IPS DF 4.7 (cell line): ENCODE results near the gene CHCHD6.

Experiments
- DNase-seq: peaks from one replicate; pipeline ENCODE4 v3.0.0-alpha.2; 2013; ENCODE audit warnings: low spot score; ENCODE audit errors: extremely low read depth

Gene CHCHD6

GRCh38 chr3:126972866-126973265 is 268.8 kb downstream of the CHCHD6 start:
- DNase-seq, result no peak

- no peak for DNase-seq
Measured at GRCh38 chr3:126973814-126974213, 269.8 kb downstream of the CHCHD6 start.

GRCh38 chr3:126974756-126975155 is 270.7 kb downstream of the CHCHD6 start:
- no peak for DNase-seq

GRCh38 chr3:126976906-126977305 is 272.9 kb downstream of the CHCHD6 start:
- no peak for DNase-seq

- no peak for DNase-seq
Measured at GRCh38 chr3:126977821-126978220, 273.8 kb downstream of the CHCHD6 start.

- DNase-seq, result no peak
Measured at GRCh38 chr3:126978291-126978690, 274.3 kb downstream of the CHCHD6 start.

GRCh38 chr3:126979046-126979628 is 275.1 kb downstream of the CHCHD6 start:
- no peak for DNase-seq

GRCh38 chr3:126980266-126980811 is 276.3 kb downstream of the CHCHD6 start:
- no peak for DNase-seq

- DNase-seq, result no peak
Measured at GRCh38 chr3:126982126-126982470, 278.1 kb downstream of the CHCHD6 start.

GRCh38 chr3:126982471-126983175 is 278.6 kb downstream of the CHCHD6 start, which contains the start of gene PLXNA1:
TSS of gene PLXNA1 (plus strand) at chr3:126983115. CDS start at chr3:126988594, 5,479 bp downstream.
- no peak for DNase-seq

- no peak for DNase-seq
Measured at GRCh38 chr3:126983276-126983652, 279.2 kb downstream of the CHCHD6 start.

- DNase-seq, result no peak
Measured at GRCh38 chr3:126983653-126984390, 279.8 kb downstream of the CHCHD6 start.

- no peak for DNase-seq
Measured at GRCh38 chr3:126984391-126985131, 280.5 kb downstream of the CHCHD6 start.

- no peak for DNase-seq
Measured at GRCh38 chr3:126985132-126985985, 281.3 kb downstream of the CHCHD6 start.

GRCh38 chr3:126986001-126986400 is 282.0 kb downstream of the CHCHD6 start:
- DNase-seq, result no peak

- DNase-seq, result no peak
Measured at GRCh38 chr3:126987129-126987528, 283.1 kb downstream of the CHCHD6 start.

- no peak for DNase-seq
Measured at GRCh38 chr3:126987596-126987995, 283.6 kb downstream of the CHCHD6 start.

- DNase-seq, result no peak
Measured at GRCh38 chr3:126988451-126989021, 284.5 kb downstream of the CHCHD6 start.

- no peak for DNase-seq
Measured at GRCh38 chr3:126989316-126990023, 285.4 kb downstream of the CHCHD6 start.
